ENCODE measurements around the gene TSPAN3.

GRCh38 chr15:77066971-77067690, 3.8 kb downstream of the TSPAN3 start:
- TF ChIP-seq CTCF (optimal IDR thresholded peaks at IDR 0.05 in 1 of 3, IDR thresholded peaks at IDR 0.05 in 1 of 3, conservative IDR thresholded peaks at IDR 0.05 in 1 of 3; ENCODE audit: extremely low read depth in 1 of 3, insufficient read depth in 2 of 3, low read length in 3 of 3) (no peak), EZH2 (IDR thresholded peaks at IDR 0.05; ENCODE audit: low read length) (no peak)

Data from keratinocyte (primary cell).